HTERT RPE-1 (cell line): ENCODE results near the gene LRRC49.
"Not testable (repeated sequence)": the region's sequence is repeated elsewhere in the genome, so short reads cannot be mapped to it uniquely, and the experiment has no call there.

Experiments used
- in situ Hi-C: fragments of 300-500 bp; cut with MboI; formaldehyde crosslinking; loops from 4 replicates; pipeline ENCODE4 v1.14.3; 2020; ENCODE audit warnings: low sequenced_read_pairs

Gene LRRC49, protein sequence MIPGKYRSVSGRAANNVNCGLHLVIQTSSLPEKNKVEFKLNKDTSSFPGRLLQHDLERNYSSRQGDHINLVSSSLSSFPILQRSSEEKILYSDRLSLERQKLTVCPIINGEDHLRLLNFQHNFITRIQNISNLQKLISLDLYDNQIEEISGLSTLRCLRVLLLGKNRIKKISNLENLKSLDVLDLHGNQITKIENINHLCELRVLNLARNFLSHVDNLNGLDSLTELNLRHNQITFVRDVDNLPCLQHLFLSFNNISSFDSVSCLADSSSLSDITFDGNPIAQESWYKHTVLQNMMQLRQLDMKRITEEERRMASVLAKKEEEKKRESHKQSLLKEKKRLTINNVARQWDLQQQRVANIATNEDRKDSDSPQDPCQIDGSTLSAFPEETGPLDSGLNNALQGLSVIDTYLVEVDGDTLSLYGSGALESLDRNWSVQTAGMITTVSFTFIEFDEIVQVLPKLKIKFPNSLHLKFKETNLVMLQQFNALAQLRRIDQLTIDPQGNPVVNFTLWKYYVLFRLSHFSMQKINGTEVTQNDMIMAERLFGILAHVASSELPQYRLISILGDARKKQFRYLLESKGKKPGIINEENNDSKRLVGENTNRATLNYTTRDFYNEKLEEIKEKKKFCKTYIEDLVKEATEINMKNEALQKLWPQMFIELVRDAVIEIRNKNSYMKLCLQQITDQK

DNA sequence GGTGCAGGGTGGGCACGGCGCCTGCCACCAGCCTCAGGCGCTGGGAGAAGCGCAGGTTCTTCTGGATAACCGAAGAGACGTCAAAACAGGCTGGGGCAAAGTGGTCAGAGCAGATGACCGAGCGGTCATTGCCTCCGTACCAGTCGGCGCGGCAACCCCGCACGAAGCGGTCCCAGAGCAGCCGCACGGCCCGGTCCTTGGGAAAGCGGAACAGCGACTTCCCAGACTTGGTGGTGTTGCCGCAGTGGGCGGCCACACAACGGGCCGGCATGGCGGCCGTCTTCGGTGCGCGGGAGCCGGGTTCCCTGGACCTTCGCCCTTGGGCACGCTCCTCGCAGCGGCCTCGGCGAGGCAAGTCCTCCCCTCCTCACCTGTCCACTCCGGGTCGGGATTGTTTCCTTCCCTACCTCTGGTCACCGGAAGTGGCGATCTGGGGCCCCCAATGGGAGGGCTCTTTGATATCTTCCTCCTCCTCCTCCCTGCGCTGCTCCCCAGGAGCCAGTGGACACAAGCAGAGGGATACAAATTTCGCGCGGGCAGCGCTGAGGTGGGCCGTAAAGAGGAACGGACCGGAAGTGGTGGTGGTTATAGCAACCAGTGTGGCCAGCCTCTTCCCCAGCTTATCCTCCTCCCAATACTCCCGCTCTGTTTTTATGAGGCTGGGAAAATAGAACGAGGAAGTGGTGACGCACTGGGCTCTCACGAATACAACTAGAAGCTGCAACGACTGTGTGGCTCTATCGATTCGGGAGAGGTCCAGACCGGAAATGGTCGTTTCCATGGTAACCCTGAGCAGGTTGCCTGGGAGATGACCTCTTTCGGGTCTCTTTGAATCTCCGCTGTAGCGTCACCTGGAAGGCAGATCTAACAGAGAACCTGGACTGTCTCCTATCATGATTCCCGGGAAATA lies at the start of gene LRRC49, which contains the start of gene THAP10:
Gene LRRC49 (plus strand): TSS at position 825 of the 910 bp plus-strand sequence. CDS start 69 bp downstream, at position 894.
Gene THAP10 (minus strand): TSS at position 432 of the 910 bp plus-strand sequence. CDS start 161 bp downstream, at position 271.
- in situ Hi-C loops, result no loop called here

- in situ Hi-C loops, result no loop called here
Observed at GRCh38 chr15:70845602-70846360, 46.8 kb upstream of the LRRC49 start.

DNA sequence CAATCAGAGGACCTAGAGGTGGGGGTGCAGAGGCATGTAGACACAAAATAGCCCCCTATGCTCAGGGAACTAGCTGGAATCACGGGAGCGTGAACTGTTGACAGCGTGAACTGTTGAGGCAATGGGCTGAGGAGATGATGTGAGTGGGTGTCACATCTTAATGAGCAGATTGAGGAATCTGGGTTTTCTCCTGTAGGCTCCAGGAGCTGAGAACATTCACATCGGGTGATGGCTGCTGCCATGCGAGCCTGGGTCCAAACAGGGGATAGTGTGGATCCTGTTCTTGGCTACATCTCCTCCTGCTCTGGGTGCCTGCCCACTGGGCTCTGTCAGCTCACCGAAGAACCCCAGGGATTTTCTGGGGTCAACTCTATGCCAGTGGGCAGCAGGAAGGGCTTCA lies 40.7 kb upstream of the LRRC49 start:
- in situ Hi-C loops, result no loop called here

- in situ Hi-C loops, result no loop called here
Observed at GRCh38 chr15:70852501-70853317, 39.9 kb upstream of the LRRC49 start.

DNA sequence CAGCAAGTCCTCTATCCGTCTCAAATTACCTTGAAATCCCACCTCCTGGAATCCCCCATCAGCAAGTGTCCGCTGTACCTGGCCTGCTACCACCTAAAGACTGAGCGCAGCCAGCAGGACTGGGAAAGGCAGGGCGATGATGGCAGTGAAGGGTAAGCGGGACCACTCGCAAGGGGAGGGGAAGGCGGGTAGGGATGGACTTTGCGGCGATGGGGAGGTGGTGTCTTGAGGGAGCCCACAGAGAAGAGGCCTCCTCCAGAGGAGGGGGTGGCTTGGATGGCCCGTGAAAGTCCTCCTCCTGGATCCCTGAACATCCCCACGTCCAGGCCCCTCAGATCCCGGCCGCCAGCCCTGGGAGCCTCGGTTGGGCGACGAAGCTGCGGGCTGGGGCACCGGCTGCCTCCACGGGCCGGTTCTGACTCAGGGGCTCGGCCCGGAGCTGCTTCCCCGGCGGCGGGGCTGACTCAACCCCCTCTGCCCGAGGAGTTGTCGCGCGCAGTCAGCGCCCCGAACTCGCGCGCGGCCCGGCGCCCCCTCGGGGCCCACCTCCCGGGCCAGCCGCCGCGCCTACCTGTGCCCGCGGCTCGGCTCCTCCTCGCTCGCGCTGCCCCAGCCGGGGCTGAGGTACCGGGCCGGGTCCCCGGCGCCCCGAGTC lies 39.2 kb upstream of the LRRC49 start:
- in situ Hi-C loops, result no loop called here

- in situ Hi-C loops, result no loop called here
Observed at GRCh38 chr15:70853973-70854665, 38.5 kb upstream of the LRRC49 start, which contains the start of gene LARP6. LARP6 (minus strand) TSS chr15:70854157; CDS start chr15:70854088, 69 bp downstream.

GRCh38 chr15:70854666-70854976 lies 38.0 kb upstream of the LRRC49 start:
- in situ Hi-C loops, result no loop called here

- in situ Hi-C loops, result no loop called here
Observed at GRCh38 chr15:70855764-70856163, 36.9 kb upstream of the LRRC49 start.

DNA sequence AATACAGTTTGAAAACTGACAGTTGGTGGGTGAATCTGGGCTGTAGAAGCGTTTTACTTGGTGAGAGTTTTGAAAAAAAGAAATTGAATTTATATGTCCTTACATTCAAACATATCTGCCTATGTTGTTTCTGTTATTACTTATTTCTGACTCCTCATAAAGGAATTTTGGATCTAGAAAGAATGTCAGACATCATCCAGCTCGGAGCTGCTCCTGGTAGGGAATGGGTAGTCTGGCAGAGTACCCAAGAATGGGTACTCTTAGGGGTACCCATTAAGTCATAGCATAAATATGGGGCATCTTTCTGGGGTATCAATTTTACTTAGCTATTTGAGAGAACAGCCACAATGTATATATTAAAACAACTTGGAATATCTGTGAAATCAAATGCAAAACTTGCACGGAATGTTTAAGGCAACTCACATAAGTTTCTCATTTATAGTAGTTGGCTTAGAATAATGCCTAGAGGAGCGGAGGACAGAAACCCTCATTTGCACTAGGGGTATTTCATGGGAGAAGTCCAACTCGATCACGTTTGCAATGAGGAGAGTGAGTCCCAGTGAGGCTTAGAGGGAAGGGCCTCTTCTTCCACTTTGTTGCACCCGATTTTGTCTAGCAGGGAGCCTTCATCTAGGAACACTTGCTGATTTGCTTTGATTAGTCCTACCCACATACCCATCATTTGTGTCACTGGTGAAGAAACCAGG lies 36.3 kb upstream of the LRRC49 start:
- in situ Hi-C loops, result no loop called here

- in situ Hi-C loops, result no loop called here
Observed at GRCh38 chr15:70856884-70857561, 35.6 kb upstream of the LRRC49 start.

DNA sequence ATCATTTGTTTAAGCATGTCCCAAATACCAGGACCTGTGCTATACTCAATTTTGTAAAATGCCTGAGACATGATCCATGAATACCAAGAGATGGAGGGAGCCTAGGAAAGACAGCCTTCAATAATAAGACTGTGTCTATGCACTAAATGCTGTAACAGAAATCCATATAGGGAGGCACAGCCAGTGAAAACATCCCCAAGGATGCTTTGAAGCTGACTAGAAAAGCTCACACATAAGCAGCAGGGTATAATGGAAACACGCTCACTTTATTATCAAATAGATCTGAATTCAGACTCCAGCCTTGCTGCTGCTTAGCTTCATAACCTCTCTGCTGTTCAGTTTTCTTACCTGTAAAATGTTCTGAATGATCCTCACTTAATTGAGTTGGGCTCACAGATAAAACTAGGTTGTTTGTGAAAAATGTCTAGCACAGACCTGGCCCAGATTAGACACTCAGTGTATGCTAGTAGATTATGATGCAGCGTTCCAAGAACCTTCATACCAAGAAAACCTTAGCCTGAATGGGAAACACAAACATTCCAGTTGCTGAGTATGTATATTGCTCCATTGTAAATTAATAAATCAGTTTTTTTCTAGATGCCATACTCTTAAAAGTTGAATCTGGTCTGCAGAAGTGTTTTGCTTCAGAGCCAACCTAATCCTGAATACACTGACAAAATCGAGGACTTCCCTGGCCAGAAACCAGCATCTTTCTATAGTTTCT lies 34.9 kb upstream of the LRRC49 start:
- in situ Hi-C loops, result no loop called here

DNA sequence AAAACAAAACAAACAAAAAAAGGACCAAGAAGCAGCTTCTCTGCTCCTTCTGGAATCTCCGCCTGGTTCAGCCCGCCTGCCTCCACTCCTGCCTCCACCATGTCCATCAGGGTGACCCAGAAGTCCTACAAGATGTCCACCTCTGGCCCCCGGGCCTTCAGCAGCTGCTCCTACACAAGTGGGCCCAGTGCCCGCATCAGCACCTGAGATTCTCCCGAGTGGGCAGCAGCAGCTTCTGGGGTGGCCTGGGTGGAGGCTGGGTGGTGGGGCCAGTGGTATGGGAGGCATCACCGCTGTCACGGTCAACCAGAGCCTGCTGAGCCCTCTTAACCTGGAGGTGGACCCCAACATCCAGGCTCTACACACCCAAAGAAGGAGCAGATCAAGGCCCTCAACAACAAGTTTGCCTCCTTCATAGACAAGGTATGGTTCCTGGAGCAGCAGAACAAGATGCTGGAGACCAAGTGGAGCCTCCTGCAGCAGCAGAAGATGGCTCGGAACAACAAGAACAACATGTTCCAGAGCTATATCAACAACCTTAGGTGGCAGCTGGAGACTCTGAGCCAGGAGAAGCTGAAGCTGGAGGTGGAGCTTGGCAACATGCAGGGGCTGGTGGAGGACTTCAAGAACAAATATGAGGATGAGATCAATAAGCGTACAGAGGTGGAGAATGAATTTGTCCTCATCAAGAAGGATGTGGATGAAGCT lies 33.9 kb upstream of the LRRC49 start:
- in situ Hi-C loops, result not testable (repeated sequence)

DNA sequence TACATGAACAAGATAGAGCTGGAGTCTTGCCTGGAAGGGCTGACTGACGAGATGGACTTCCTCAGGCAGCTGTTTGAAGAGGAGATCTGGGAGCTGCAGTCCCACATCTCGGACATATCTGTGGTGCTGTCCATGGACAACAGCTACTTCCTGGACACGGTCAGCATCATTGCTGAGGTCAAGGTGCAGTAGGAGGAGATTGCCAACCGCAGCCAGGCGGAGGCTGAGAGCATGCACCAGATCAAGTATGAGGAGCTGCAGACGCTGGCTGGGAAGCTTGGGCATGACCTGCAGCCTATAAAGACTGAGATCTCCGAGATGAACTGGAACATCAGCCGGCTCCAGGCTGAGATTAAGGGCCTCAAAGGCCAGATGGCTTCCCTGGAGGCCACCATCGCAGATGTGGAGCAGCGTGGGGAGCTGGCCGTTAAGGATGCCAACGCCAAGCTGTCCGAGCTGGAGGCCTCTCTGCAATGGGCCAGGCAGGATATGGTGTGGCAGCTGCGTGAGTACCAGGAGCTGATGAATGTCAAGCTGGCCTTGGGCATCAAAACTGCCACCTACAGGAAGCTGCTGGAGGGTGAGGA lies 33.2 kb upstream of the LRRC49 start:
- in situ Hi-C loops, result no loop called here

GRCh38 chr15:70859998-70860397 lies 32.6 kb upstream of the LRRC49 start:
- in situ Hi-C loops, result no loop called here

- in situ Hi-C loops, result no loop called here
Observed at GRCh38 chr15:70863450-70864218, 29.0 kb upstream of the LRRC49 start.
